Fibroblast of skin of right biceps (primary cell): ENCODE results near the gene VWC2L.

Experiments
- DNase-seq: peaks from one replicate; pipeline ENCODE4 v3.0.0-alpha.2; 2013

The VWC2L gene

DNA sequence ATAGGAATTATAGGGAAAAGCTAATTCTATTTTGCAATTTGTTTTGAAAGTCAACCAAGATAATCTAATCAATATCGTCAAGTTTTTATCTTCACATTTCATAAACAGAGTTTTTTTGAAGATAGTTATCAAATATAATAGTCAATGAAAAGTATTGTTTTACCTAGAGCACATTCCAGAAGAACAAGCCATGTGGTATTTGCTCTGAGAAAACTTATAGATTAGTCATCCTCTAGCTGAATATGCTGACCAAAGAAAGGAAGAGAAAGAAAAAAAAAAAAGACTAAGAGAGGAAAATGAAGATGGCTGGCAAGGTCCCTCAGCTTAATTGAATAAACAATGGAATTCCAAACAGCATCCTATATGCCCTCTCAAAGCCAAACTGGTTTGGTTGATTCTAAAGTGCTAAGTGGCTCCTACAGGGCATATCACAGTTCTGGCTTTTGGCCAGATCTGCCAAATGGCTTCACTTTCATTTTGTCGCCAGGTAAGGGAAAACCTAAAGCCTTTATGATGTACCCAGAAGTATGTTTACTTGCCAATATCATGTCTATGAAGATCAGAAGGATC lies 132.6 kb downstream of the VWC2L start:
- peak; percentile 68 for DNase-seq

DNA sequence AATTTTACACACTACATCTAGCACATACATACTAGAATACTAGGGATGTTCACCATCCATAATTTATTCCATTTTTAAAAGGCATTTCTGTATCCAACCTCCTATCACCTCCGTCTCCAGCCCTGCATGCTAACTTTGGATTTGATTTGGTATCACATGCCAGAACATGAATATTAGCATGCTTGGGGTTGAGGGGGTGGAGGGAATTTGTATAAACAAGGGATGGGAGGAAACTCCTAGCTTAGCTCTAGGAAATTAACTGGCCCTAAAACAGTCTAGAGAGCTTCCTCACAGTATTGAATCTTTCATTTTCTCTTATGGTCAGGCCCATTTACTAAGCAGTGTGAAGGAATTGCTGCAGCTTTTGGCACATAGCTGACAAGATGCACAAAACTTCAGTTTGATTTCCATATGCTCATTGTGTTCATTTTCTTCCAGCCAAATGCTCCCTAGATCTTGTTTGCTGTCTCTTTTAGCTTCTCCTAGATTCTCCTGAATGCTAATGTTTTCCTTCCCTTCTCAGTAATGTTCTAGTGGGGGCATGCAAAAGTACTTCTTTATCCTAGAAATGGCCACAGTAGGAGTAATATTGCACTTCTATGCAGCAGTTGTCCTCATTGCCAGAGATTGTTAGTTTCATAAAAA lies 135.2 kb downstream of the VWC2L start:
- no peak for DNase-seq

DNA sequence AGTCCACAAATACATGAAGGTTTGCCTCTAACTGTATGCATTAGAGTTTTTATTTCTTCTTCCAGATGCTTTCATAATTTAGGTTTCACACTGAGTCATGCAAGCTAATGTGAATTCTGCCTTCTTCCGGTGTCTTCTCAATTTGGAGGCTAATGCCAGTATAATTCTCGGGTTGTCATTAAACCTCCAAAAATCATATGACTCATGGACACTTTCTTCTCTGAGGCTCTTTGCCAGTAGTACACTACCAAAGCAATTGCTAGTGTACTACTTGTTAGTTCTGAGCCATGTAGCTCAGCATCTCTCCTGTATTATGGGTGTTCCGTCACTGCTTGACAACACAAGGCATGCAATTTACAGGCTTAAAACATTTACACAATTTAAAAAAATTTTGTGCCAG lies 137.1 kb downstream of the VWC2L start:
- DNase-seq: peak; percentile 40

DNA sequence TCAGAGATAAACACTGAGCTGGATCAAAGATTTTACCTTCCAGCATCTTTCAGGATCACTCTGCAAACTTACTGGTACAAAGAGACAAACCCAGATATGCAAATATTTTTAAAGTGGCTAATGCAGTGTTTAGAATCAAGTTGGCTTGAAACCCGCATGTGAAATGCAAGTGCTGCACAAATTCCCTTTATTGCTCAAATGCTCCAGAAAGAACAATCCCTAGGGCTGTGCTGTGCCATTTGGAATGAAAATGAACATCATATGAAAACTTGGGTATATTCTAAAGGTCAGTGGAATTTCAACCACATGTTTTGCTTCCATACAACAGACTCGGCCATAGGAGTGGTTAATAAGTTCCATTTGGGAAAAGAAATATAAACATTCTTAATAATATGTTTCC lies 139.1 kb downstream of the VWC2L start:
- DNase-seq: no peak

DNA sequence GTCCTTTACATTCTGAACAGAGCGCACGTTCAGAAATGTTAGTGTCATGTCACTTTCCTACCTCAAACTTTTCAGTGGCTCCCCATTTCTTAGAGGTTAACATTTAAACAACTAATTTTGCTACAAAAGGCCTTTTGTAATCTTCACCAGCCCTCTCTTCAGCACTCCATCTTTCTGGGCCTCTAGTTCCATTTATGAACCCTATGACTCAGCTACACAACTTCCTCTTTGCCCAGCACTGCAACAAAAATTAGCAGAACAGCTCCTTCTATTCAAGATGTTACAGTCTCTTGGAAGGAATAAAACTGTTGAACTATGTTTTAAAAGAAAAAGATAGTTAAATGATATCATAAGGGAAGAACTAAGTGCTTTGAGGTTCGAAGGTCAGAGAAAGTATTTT lies 139.9 kb downstream of the VWC2L start:
- DNase-seq: no peak

DNA sequence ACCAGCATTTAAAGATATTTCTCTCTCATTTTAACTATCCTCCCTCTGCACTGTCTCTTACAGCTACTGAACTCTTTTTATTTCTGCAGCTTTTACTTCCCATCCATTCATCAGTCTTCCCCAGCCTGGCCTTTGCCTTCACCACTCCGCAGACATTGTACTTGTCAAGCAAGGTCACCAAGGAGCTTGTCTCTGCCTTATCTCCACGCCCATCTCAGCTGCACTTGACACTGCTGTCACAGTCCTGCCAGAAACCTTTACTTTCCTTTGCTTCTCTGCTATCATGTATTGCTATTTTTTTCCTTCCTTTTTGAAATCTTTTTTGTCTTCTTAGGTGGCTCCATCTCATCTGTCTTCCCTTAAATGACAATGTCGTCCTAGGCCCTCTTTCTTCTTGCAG lies 147.0 kb downstream of the VWC2L start:
- no peak for DNase-seq

DNA sequence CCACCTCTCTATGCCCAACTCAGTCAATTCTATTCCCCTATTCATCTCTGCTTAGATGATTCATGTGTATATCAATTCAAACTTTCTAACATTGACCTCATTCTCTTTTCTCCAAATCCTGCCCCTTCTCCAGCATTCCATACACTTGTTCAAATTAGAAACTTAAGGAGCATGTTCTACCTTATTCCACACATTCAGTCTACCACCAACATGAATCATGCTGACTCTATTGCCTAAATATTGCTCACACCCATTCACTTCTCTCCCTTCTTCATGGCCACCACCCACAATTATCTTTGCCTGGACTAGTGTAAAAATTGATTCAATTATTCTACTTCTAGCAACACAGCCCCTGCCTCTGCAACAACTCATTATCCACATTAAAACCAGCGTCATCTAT lies 147.5 kb downstream of the VWC2L start:
- no peak for DNase-seq

DNA sequence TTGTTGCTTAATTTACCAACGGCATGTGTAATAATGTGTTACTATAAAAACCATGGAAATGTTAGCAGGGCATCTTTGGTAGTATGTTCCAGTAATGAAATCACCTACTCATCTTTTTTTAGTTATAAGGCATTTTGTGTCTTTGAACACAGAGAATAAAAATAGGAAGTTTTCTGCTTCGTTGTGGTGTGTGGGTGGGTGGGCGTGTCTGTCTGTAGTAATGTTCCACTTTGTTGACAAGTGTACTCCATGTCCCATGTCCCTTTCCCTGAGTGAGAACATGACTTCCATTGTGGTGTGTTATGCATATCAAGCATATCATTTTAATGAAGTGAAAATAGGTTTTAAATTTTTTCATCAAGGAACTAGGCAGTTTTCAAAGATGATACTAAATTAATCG lies 149.3 kb downstream of the VWC2L start:
- DNase-seq: no peak

DNA sequence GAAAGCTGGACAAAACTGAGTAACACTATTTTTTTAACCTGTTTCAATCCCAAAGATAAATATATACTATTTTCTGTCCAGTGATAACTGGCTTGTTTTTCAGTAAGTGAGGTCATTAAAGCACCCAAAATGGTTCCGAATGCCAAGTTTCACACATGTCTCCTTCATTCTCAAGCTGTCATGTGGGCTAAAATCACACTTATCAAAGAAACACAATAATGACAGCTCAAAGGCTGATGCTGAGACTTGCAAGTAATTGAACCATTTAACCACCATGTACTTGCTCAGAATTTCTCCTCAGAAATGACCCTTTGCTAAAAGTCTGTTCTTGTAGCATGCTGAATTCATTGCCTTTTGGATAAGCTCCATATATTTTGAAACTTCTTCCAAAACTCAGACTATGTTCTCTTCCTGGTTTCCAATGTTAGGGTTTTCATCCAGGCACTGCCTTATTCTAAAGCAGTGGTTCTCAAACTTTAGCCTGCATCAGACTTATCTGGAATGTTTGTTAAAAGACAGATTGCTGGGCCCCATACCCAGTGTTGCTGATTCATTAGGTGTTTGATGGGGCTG lies 149.8 kb downstream of the VWC2L start:
- no peak for DNase-seq

DNA sequence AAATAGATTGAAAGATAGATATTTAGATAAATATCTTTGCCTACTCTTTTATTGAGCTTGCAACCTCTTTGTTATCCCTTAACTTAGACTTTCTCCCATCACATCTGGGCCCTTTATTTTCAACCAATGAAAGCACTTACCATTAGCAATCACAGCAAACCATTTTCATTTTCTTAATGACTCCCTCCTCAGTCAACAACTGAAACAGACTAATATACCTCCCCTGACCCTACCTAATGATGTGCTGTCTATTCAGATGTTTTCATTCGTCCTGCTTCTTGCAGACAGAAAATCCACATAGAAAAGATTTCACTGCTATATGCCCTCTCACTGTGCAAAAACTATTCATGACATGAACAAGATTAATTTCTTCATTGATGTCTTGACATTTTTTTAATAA lies 154.4 kb downstream of the VWC2L start:
- DNase-seq: no peak

DNA sequence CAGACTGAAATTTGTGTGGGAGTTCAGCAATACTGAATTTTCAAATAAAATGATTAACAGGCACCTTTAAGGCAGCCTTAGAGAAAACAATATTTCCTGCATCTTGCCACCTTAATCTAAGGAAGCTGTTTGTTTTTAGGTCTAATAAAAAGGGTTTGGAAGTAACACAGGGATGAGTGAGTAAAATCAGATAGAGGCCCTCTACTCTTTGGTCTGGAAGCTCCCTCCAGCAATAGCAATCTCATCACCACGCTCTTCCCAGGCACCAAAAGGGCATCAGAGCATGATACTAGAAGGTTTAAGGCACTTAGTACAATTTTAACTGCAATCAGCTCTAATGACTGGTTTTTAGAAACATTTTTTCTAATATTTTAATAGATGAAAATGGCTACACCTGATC lies 155.6 kb downstream of the VWC2L start:
- no peak for DNase-seq

DNA sequence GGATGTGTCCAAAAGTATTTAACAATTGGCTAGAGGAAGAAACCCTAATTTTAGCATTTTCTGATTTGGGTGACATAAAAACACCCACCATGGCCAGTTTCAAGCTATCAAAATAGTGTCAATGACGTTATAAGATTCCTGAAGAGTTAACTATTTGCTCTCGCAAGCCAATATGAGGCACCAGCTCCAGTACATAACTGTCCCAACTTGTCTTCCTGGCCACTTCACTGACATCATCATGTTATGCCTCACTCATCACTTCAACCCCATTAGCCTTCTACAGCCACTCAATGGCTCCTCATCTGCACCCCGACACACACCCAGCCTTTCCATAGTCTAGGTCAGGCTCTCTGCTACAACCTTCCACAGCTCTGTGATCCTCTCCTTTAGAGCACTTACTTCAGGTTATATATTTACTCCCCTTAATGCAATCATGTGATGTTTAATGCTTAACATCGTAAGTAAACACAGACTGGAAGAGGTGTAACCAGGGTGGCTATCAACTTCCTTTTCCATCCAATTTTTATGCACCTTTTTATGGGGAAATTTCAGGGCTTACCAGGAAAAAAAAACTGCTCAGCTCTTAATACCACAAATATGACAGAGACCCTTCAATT lies 158.7 kb downstream of the VWC2L start:
- DNase-seq: no peak

DNA sequence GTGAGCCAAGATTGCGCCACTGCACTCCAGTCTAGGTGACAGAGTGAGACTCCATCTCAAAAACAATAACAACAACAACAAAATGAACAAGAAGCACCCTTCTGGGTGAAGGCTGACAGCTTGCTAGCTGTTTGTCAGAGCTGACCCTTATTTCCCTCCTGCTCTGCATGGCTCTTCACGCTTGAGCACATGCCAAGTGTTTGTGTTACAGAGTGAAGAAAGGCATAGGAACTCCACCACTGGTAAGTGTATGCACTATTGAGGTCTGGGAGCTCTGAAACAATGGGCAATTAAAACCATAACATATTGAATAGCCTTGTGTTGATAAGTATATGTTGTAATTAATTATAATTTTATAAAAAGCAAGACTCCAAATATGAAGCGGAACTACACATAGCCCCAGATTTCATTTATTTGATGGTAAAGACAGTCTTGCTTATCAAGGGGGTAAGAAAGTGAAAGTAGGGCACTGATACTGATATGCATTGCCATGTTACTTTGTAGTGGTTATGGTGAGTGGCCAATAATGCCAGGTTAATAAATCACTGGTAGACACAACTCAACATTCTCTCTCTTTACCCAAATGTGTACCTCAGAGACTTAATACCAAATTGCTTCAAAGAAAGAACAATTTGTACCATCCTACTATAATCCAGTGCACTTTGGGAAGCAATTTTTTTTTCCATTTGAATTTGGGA lies 163.4 kb downstream of the VWC2L start:
- no peak for DNase-seq

DNA sequence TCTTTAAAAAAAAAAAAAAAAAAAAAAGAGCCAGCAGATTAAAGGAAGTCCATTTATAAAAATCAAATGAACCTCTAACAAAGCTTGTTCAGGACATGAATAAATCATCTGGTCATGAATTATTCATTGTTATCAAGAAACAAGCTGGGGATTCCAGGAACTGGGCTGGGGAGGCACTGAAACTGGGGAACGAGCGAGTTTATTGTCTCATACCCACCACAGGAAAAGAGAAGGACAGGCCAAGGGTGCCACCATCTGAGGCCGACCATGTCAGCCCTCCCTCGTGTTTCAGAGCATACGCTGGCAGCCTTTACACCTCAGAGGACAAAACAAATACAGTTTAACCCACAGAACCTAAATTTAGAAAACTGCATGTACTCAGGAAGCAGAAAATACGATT lies 164.2 kb downstream of the VWC2L start:
- DNase-seq: no peak

DNA sequence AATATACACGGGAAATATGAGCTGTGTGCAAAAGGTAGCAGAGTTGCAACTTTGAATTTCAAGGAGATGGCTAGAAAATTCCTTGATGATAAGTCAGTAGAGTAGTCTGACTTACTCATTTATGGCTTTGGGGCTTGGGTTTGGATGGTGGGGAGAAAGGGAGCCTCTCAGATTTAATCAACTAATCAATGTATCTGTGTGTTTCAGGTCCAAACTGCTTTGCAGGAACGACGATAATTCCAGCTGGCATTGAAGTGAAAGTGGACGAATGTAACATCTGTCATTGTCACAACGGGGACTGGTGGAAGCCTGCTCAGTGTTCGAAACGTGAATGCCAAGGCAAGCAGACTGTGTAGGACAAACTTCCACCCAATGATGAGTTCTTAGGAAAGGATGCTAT lies 164.6 kb downstream of the VWC2L start:
- DNase-seq: no peak

DNA sequence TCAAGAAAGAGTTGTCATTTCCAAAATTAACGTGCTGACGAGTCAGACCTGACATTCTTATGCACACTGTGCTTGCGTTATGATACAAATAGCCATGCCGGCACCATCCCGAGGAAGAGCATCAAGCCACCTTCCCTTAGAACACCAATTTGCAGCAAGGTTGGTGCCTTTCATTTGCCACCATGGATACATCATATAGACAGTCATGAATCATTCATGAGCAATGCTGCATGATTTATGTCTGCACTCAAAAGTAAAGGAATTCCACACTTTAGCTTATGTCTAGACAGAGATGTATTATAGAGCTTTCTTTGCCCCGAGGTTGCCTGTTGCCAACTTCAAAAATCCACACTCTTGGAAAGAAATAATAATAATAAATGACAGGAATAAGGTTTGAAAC lies 166.9 kb downstream of the VWC2L start:
- peak; percentile 26 for DNase-seq

DNA sequence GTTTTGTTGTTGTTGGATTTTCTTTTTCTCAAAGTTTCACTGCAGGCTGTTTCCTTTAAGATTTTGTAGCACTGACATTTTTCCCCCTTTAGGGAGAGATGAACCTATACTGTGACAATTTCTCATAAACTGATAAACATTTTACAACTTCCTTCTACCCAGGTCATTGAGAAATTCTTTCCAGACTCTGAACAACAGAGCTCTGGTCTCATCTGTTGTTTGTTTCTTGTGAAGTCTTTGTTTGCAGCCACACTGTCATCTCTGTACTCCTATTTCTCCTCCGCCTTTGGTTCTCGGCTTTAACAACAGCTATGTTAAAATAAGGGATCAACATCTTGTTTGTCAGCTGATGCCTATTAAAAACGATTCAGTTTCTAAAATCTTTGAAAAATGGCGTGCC lies 167.6 kb downstream of the VWC2L start:
- no peak for DNase-seq

DNA sequence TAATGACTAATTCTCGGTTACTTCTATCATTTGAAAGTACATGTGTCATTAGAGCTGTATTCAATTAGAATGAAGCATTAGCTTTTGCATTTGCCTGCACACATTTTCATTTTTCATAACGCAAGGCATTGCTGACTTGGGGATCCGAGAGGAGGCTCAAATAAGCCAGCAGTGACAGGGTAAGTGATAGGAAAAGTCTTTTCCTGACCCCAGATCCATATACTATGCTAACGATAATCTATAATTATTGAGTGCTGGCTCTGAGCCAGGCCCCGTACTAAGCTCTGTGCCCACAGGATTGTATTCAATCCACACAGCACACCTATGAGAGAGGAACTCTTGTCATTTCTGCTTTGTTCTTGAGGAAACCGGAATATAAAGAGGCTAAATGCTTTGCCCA lies 168.2 kb downstream of the VWC2L start:
- no peak for DNase-seq

DNA sequence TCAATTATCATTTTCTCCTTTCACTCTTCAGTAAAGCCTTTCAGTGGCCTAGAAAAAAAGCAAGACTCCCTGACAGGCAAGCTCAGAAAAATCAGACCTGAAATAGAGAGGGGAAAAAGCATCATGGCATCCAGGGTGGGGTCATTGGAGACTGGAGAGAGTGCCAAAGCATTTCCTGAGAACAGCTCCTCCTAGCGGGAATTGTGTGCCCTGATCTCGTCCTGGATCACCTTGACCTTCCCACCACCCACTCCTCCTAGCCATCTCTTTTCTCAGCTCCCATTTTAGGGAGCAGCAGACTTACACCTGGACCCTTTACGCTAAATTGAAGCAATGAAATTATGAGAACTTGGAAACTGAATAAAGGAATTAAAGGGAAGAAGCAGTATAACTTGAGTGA lies 176.6 kb downstream of the VWC2L start:
- no peak for DNase-seq

DNA sequence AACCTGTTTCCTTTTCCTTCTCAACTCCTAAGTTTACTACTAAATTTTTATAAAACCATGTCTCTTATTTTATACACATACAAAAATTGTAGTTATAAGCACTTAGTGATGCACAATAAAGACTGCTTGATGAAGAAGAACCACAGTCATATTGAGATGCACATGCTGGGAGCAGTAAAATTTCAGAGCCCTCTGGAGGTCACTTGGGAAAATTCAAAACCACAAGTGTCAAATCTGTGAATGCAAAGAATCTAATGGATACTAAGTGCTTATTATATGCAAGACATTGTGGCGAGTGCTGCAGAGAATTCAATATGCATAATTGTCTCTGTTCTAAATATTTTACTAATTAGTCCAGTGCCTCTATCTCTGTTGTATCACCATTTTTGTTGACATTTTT lies 180.5 kb downstream of the VWC2L start:
- DNase-seq: no peak

DNA sequence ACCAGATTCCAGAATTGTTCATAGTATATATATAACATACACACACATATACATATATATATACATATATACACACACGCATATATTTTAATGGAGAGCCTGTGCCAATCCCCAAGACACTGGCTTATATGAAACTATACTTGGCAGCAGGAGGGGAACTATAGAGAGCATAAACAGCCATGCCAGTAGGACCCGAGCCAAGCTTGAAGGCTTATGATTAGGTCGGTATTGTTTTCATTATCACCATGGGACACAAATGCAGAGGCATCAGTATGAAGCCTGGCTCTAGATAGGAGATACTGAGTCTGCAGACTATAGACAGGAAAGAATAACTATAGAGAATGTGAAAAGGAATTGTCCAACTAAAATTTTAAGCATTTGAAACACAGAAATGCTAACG lies 181.2 kb downstream of the VWC2L start:
- DNase-seq: no peak

DNA sequence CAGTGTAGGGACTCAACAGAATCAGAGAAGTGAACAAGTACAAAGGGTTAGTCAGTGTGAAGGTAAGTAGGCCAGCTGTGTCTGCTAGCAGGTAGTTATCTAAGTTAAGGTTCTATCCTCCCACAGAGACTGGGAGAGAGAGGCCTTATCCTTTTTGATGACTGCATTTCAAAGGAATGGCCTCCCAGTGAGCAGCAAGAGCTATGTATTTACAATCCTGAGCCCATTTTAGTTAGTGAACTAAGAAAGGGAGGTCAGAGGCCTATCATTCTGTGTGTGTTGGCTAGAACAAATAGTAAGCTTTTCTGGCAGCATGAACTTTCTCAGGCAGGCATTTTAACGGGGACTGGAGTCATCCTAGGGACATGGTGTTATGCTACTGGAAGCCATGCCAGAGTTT lies 182.9 kb downstream of the VWC2L start:
- peak; percentile 79 for DNase-seq

DNA sequence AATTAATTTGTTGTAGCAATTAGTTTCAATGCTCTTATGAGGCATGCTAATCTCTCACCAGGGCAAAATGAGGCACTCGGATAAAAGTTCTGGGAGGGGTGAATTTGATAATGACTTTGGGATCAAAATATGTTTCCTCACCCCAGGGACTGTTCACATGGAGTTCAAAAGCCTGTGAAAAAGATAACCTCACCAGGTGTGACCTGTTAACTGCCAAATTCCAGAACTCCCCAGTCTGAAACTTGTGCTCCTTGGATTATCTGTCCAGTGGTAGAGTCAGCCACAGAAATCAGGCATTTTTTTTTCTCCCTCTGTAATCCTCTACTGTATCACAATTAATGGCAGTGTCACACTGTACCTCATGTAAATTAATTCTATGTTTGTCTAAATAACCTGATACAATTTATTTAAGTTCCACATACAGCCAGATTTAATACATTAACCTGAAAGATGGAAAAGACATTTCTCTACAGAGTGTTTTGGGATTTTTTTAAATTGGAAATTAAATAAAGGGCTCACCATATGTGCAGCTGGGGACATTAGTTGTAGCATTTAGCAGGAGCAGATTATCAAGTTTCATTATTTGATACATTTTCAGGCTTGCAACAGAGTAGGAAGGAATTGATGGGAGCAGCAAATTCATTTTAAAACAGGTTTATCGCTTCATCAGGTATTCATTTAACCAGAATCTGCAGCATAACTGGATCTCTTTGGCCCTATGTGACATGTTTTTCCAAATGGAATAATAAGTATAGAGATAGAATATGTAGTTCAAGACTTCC lies 191.2 kb downstream of the VWC2L start:
- no peak for DNase-seq
